Left renal cortex interstitium (tissue), 4 donors: ENCODE data around the gene PAXX. TPM values are rescaled to one million over a fixed set of nuclear protein-coding genes. Genes with fewer than 3 reads are reported as not detected.
A peak's percentile ranks its signal among the peaks of the same experiment; 100 is the strongest.

Source experiments
- DNase-seq, 4 donors: peaks; one replicate each; pipeline ENCODE4 v3.0.0-alpha.2; 2013; ENCODE audit warnings: low read depth in 4 of 4, low spot score in 2 of 4, missing footprints in 1 of 4
- polyA plus RNA-seq, 4 donors: library from polyadenylated mRNA; unstranded; fragments of 120-200 nt; gene quantifications; one replicate each; pipeline ENCODE4 v1.2.1, GENCODE V29; 2013; ENCODE audit not compliant: insufficient read length in 4 of 4

The PAXX gene
- polyA plus RNA-seq, 4 donors = 22.4 to 53.2 (median 41.4) TPM

- no peak for DNase-seq
Measured at GRCh38 chr9:137015540-137015930, 23.3 kb downstream of the PAXX start.

GRCh38 chr9:137015976-137016375 lies 23.8 kb downstream of the PAXX start:
- no peak for DNase-seq

- no peak for DNase-seq
Measured at GRCh38 chr9:137016436-137016835, 24.2 kb downstream of the PAXX start.

GRCh38 chr9:137017071-137017470 lies 24.8 kb downstream of the PAXX start:
- DNase-seq = no peak

- DNase-seq = no peak
Measured at GRCh38 chr9:137017791-137018497, 25.7 kb downstream of the PAXX start.

- DNase-seq = no peak
Measured at GRCh38 chr9:137018761-137019559, 26.7 kb downstream of the PAXX start.

GRCh38 chr9:137019891-137020683 lies 27.9 kb downstream of the PAXX start:
- no peak for DNase-seq

- DNase-seq = no peak
Measured at GRCh38 chr9:137020771-137021567, 28.7 kb downstream of the PAXX start.

- DNase-seq = no peak
Measured at GRCh38 chr9:137021568-137021978, 29.4 kb downstream of the PAXX start.

GRCh38 chr9:137021979-137022661 lies 29.9 kb downstream of the PAXX start:
- DNase-seq = no peak

- no peak for DNase-seq
Measured at GRCh38 chr9:137022662-137023008, 30.4 kb downstream of the PAXX start.

- DNase-seq = no peak
Measured at GRCh38 chr9:137023157-137023556, 30.9 kb downstream of the PAXX start.

- no peak for DNase-seq
Measured at GRCh38 chr9:137023583-137023991, 31.4 kb downstream of the PAXX start.

GRCh38 chr9:137025517-137025966 lies 33.3 kb downstream of the PAXX start:
- DNase-seq = peak in 2 of 4 donors; percentile 71 to 78

- no peak for DNase-seq
Measured at GRCh38 chr9:137026384-137026783, 34.2 kb downstream of the PAXX start.

- no peak for DNase-seq
Measured at GRCh38 chr9:137026828-137027227, 34.6 kb downstream of the PAXX start.

- no peak for DNase-seq
Measured at GRCh38 chr9:137027369-137028262, 35.4 kb downstream of the PAXX start, which contains the start of gene ABCA2. TSS of gene ABCA2 (minus strand) at chr9:137028237. CDS start at chr9:137028140, 97 bp downstream.

- DNase-seq = no peak
Measured at GRCh38 chr9:137028263-137029057, 36.2 kb downstream of the PAXX start.
